ENCODE results near the gene SRGAP2B.
"Not testable (repeated sequence)": the region's sequence is repeated elsewhere in the genome, so short reads cannot be mapped to it uniquely, and the experiment has no call there.

DNA sequence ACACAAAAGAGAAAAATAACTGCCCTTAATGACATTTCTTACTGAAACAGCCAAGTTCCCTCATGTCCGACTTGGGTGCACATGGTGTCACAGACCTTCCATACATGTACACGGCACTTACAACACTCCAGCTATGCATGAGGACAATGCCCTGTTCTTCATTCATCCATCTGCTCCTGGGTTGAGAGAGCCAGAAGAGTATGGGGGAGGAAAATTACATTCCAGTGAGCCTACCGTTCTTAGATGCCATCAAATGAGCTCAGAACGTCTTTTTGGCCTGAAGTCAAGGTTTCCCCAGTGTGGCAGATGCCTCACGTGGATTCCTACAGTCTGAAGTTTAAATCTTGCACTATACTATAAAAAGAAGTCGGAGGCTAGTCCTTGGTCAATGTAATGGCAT, 194.3 kb downstream of the SRGAP2B start:
- TF ChIP-seq CTCF, EP300 (IDR thresholded peaks at IDR 0.05): not testable (repeated sequence)

All from esophagus muscularis mucosa (tissue), 3 donors.